GM10266 (cell line): ENCODE data around the gene MLEC.

ENCODE experiments used
- DNase-seq: peaks from one replicate; pipeline ENCODE4 v3.0.0; 2012; ENCODE audit errors: extremely low spot score
- CTCF ChIP-seq: IDR thresholded peaks from 2 replicates; pipeline ENCODE4 v1.5.1; 2012; ENCODE audit warnings: mild to moderate bottlenecking, low read depth; ENCODE audit not compliant: control insufficient read depth, insufficient read depth; ENCODE audit errors: missing control alignments

Gene MLEC

GRCh38 chr12:120654656-120655055 lies 32.3 kb upstream of the MLEC start:
- no peak for DNase-seq
- TF ChIP-seq CTCF, result no peak

GRCh38 chr12:120656008-120656407 lies 30.9 kb upstream of the MLEC start:
- no peak for TF ChIP-seq CTCF
- DNase-seq, result no peak

GRCh38 chr12:120658286-120659150 lies 28.4 kb upstream of the MLEC start:
- DNase-seq, result no peak
- no peak for TF ChIP-seq CTCF

- no peak for DNase-seq
- no peak for TF ChIP-seq CTCF
Measured at GRCh38 chr12:120659151-120659525, 27.8 kb upstream of the MLEC start.

GRCh38 chr12:120661432-120661831 lies 25.5 kb upstream of the MLEC start:
- no peak for DNase-seq
- TF ChIP-seq CTCF, result no peak

GRCh38 chr12:120662879-120663278 lies 24.1 kb upstream of the MLEC start:
- TF ChIP-seq CTCF, result no peak
- DNase-seq, result peak; percentile 72

- no peak for TF ChIP-seq CTCF
- no peak for DNase-seq
Measured at GRCh38 chr12:120663741-120664140, 23.2 kb upstream of the MLEC start.
